H9 (cell line): ENCODE results near the gene UGT1A8. TPM values are rescaled to one million over a fixed set of nuclear protein-coding genes. Genes with fewer than 3 reads are reported as not detected.

Source experiments
- DNase-seq: peaks from one replicate; pipeline ENCODE4 v3.0.0-alpha.2; 2017
- H2AFZ ChIP-seq: one replicate; pipeline ENCODE4 v1.6.1; 2013; ENCODE audit warnings: mild to moderate bottlenecking, low read length, control low read depth, moderate library complexity
- H2AK5ac ChIP-seq: 2 replicates; pipeline ENCODE4 v1.6.1; 2013; ENCODE audit warnings: low read length, control low read depth, mixed read lengths; ENCODE audit not compliant: insufficient read length
- H2BK120ac ChIP-seq: one replicate; pipeline ENCODE4 v1.6.1; 2013; ENCODE audit warnings: low read depth, mild to moderate bottlenecking, low read length, control low read depth, inconsistent platforms; ENCODE audit not compliant: poor library complexity, severe bottlenecking
- H2BK12ac ChIP-seq: 2 replicates; pipeline ENCODE4 v1.6.1; 2013; ENCODE audit warnings: low read length, control low read depth, mixed read lengths, low read depth; ENCODE audit not compliant: insufficient read length
- H2BK15ac ChIP-seq: 2 replicates; pipeline ENCODE4 v1.6.1; 2013; ENCODE audit warnings: low read depth, low read length, control low read depth
- H2BK20ac ChIP-seq: one replicate; pipeline ENCODE4 v1.6.1; 2013; ENCODE audit warnings: low read depth, mild to moderate bottlenecking, low read length, control low read depth, inconsistent platforms; ENCODE audit not compliant: poor library complexity, severe bottlenecking
- H2BK5ac ChIP-seq: 2 replicates; pipeline ENCODE4 v1.6.1; 2013; ENCODE audit warnings: low read length, control low read depth, mixed read lengths; ENCODE audit not compliant: insufficient read length
- H3K14ac ChIP-seq: 2 replicates; pipeline ENCODE4 v1.6.1; 2013; ENCODE audit warnings: low read length, control low read depth; ENCODE audit not compliant: insufficient read depth
- H3K18ac ChIP-seq: 2 replicates; pipeline ENCODE4 v1.6.1; 2013; ENCODE audit warnings: low read depth, mild to moderate bottlenecking, mixed read lengths, low read length, control low read depth; ENCODE audit not compliant: insufficient read length
- H3K23ac ChIP-seq: 2 replicates; pipeline ENCODE4 v1.6.1; 2013; ENCODE audit warnings: low read length, control low read depth, mixed read lengths, low read depth; ENCODE audit not compliant: insufficient read length
- H3K23me2 ChIP-seq: 2 replicates; pipeline ENCODE4 v1.6.1; 2013; ENCODE audit warnings: low read depth, mild to moderate bottlenecking, mixed read lengths, low read length, control low read depth; ENCODE audit not compliant: insufficient read length, poor library complexity, severe bottlenecking
- H3K27ac ChIP-seq: 2 replicates; pipeline ENCODE4 v1.5.1; 2013; ENCODE audit warnings: low read length, control low read depth, mixed read lengths, low read depth; ENCODE audit not compliant: insufficient read length
- H3K27me3 ChIP-seq: 2 replicates; pipeline ENCODE4 v1.6.1; 2013; ENCODE audit warnings: low read length, control low read depth, inconsistent platforms; ENCODE audit not compliant: insufficient read depth
- H3K4ac ChIP-seq: 2 replicates; pipeline ENCODE4 v1.6.1; 2013; ENCODE audit warnings: low read depth, mild to moderate bottlenecking, control low read depth, inconsistent platforms, low read length, moderate library complexity
- H3K4me1 ChIP-seq: 2 replicates; pipeline ENCODE4 v1.6.1; 2013; ENCODE audit warnings: low read length, control low read depth, inconsistent platforms; ENCODE audit not compliant: insufficient read depth
- H3K4me2 ChIP-seq: 2 replicates; pipeline ENCODE4 v1.6.1; 2013; ENCODE audit warnings: low read length, control low read depth, mixed read lengths; ENCODE audit not compliant: insufficient read length, insufficient read depth
- H3K56ac ChIP-seq: 2 replicates; pipeline ENCODE4 v1.6.1; 2013; ENCODE audit warnings: low read depth, mild to moderate bottlenecking, mixed read lengths, low read length, control low read depth; ENCODE audit not compliant: insufficient read length
- H3K79me1 ChIP-seq: 2 replicates; pipeline ENCODE4 v1.6.1; 2013; ENCODE audit warnings: low read depth, mild to moderate bottlenecking, moderate library complexity, low read length, control low read depth, inconsistent platforms; ENCODE audit not compliant: insufficient read depth, poor library complexity, severe bottlenecking
- H3K79me2 ChIP-seq: 2 replicates; pipeline ENCODE4 v1.6.1; 2013; ENCODE audit warnings: low read length, control low read depth, inconsistent platforms; ENCODE audit not compliant: insufficient read depth
- H3K9ac ChIP-seq: 2 replicates; pipeline ENCODE4 v1.6.1; 2013; ENCODE audit warnings: low read length, control low read depth, mixed read lengths; ENCODE audit not compliant: insufficient read length; ENCODE audit errors: extremely low read depth
- H3K9me3 ChIP-seq: one replicate; pipeline ENCODE4 v1.6.1; 2013; ENCODE audit warnings: low read depth, low read length, inconsistent platforms; ENCODE audit not compliant: control insufficient read depth
- H3T11ph ChIP-seq: one replicate; pipeline ENCODE4 v1.6.1; 2013; ENCODE audit warnings: mild to moderate bottlenecking, low read length, control low read depth, inconsistent platforms
- H4K20me1 ChIP-seq: one replicate; pipeline ENCODE4 v1.6.1; 2013; ENCODE audit not compliant: control insufficient read depth, insufficient read length, insufficient read depth
- H4K5ac ChIP-seq: 2 replicates; pipeline ENCODE4 v1.6.1; 2013; ENCODE audit warnings: low read depth, mild to moderate bottlenecking, mixed read lengths, low read length, control low read depth; ENCODE audit not compliant: insufficient read length
- H4K8ac ChIP-seq: replicated peaks from 2 replicates; pipeline ENCODE4 v1.6.1; 2013; ENCODE audit warnings: low read length, control low read depth, mixed read lengths, low read depth; ENCODE audit not compliant: insufficient read length
- H4K91ac ChIP-seq: 2 replicates; pipeline ENCODE4 v1.6.1; 2013; ENCODE audit warnings: low read depth, mild to moderate bottlenecking, moderate library complexity, mixed read lengths, low read length, control low read depth; ENCODE audit not compliant: insufficient read length
- H3K27ac Mint-ChIP-seq, 3 experiments: 2 replicates in 2 of 3; 3 replicates in 1 of 3; pipeline ENCODE4 v1.8.0; 2020 to 2021; ENCODE audit warnings: mixed read lengths in 3 of 3, mild to moderate bottlenecking in 1 of 3, moderate library complexity in 1 of 3
- H3K27me3 Mint-ChIP-seq: 2 replicates; pipeline ENCODE4 v1.8.0; 2021; ENCODE audit warnings: low read depth, mild to moderate bottlenecking, moderate library complexity, mixed read lengths
- H3K36me3 Mint-ChIP-seq, 3 experiments: 2 replicates in 2 of 3; 3 replicates in 1 of 3; pipeline ENCODE4 v1.8.0; 2020 to 2021; ENCODE audit warnings: low read depth in 3 of 3, mixed read lengths in 3 of 3; ENCODE audit not compliant: insufficient read depth in 1 of 3
- H3K4me1 Mint-ChIP-seq, 2 experiments: 2 replicates each; pipeline ENCODE4 v1.8.0; 2020; ENCODE audit warnings: mixed read lengths in 2 of 2
- H3K4me3 Mint-ChIP-seq, 2 experiments: 2 replicates in 1 of 2; 3 replicates in 1 of 2; pipeline ENCODE4 v1.8.0; 2020 to 2021; ENCODE audit warnings: mild to moderate bottlenecking in 2 of 2, mixed read lengths in 2 of 2, moderate library complexity in 1 of 2
- H3K9me3 Mint-ChIP-seq, 2 experiments: 2 replicates in 1 of 2; 3 replicates in 1 of 2; pipeline ENCODE4 v1.8.0; 2020; ENCODE audit warnings: mild to moderate bottlenecking in 2 of 2, mixed read lengths in 2 of 2, moderate library complexity in 1 of 2
- WGBS: extraction: QIAGEN DNeasy Blood & Tissue Kit; methylation state at CpG from one replicate; pipeline ENCODE4 v1.1.7; 2013; ENCODE audit warnings: missing lambda C conversion rate, low lambda C conversion rate, mixed read lengths; ENCODE audit not compliant: insufficient read length; ENCODE audit errors: extremely low coverage; 5-methylcytosine and 5-hydroxymethylcytosine counted together
- total RNA-seq: library from RNA; stranded (reverse); gene quantifications from 2 replicates; pipeline ENCODE4 v1.2.1, GENCODE V29; 2021
- TF ChIP-seq, protein P1 (sequence below): fragments of 200-600 bp; sonication (generic); conservative IDR thresholded peaks from 3 replicates; pipeline ENCODE4 v1.8.0; 2021; ENCODE audit warnings: antibody characterized with exemption, mild to moderate bottlenecking

UGT1A8 gene
- total RNA-seq, 1 experiment from 2014 or later: not detected

DNA sequence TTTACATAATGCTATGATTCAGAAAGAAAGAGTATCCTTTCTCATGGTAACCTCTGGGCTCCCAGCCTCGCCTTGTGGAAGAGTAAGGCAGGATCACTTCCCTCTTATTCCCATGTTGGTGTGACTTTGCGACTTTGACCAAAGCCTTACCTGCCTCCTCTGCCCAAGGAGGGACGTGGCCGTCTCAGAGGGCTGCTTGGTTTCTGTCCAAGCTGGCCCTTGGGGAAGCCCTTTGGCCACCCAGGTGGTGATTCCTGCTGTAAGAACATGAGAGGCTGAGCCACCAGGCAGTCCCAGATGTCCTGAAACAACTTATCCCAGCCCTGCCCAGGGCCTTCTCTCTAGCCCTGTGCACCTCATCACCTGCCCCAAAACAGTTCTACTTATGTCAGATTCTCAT is 81.3 kb downstream of the UGT1A8 start:
- H3K27ac ChIP-seq: no peak overlapping the region
- no peak overlapping the region for H4K91ac ChIP-seq
- no peak overlapping the region for H3K4me3 Mint-ChIP-seq
- H4K20me1 ChIP-seq: no peaks in the 10 kb centered on the region
- H2BK5ac ChIP-seq: no peak overlapping the region
- no peaks in the 10 kb centered on the region for H3K9me3 ChIP-seq
- no peaks in the 10 kb centered on the region for H3K27me3 Mint-ChIP-seq
- H3K9me3 Mint-ChIP-seq: peaks cover 0 to 7% of the 10 kb centered on the region in 2 experiments; a peak in 1 of 5 replicates
- H3K79me1 ChIP-seq: no peaks in the 10 kb centered on the region
- no peak overlapping the region for H2BK120ac ChIP-seq
- H2BK15ac ChIP-seq: no peak overlapping the region
- H3T11ph ChIP-seq: no peak overlapping the region
- no peak overlapping the region for H2BK12ac ChIP-seq
- no peak overlapping the region for H3K4me2 ChIP-seq
- H3K23ac ChIP-seq: no peak overlapping the region
- no peak overlapping the region for H2BK20ac ChIP-seq
- H3K9ac ChIP-seq: no peak overlapping the region
- H2AFZ ChIP-seq: no peak overlapping the region
- no peak overlapping the region for H3K56ac ChIP-seq
- no peaks in the 10 kb centered on the region for H3K27me3 ChIP-seq
- WGBS: no CpG with 5 or more reads among the region's 4 CpGs
- H3K27ac Mint-ChIP-seq: peak overlapping the region in 2 of 3 experiments; percentile 59 to 80; a peak in 2 of 7 replicates
- DNase-seq: no peak
- no peaks in the 10 kb centered on the region for H3K79me2 ChIP-seq
- H3K4ac ChIP-seq: no peak overlapping the region
- no peak overlapping the region for H3K14ac ChIP-seq
- H3K36me3 Mint-ChIP-seq: peaks cover 0 to 4% (median 1%) of the 10 kb centered on the region in 3 experiments; a peak in 3 of 7 replicates
- peaks cover 14 to 20% of the 10 kb centered on the region in 2 experiments for H3K4me1 Mint-ChIP-seq
- no peak overlapping the region for H3K18ac ChIP-seq
- H4K8ac ChIP-seq: no peak overlapping the region
- no peak overlapping the region for H4K5ac ChIP-seq
- TF ChIP-seq, protein P1, sequence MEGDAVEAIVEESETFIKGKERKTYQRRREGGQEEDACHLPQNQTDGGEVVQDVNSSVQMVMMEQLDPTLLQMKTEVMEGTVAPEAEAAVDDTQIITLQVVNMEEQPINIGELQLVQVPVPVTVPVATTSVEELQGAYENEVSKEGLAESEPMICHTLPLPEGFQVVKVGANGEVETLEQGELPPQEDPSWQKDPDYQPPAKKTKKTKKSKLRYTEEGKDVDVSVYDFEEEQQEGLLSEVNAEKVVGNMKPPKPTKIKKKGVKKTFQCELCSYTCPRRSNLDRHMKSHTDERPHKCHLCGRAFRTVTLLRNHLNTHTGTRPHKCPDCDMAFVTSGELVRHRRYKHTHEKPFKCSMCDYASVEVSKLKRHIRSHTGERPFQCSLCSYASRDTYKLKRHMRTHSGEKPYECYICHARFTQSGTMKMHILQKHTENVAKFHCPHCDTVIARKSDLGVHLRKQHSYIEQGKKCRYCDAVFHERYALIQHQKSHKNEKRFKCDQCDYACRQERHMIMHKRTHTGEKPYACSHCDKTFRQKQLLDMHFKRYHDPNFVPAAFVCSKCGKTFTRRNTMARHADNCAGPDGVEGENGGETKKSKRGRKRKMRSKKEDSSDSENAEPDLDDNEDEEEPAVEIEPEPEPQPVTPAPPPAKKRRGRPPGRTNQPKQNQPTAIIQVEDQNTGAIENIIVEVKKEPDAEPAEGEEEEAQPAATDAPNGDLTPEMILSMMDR: no peak
- no peaks in the 10 kb centered on the region for H3K23me2 ChIP-seq
- H3K4me1 ChIP-seq: no peaks in the 10 kb centered on the region
- H2AK5ac ChIP-seq: no peak overlapping the region
